HepG2 (cell line): ENCODE measurements around the gene SLC2A6. TPM values are rescaled to one million over a fixed set of nuclear protein-coding genes. Genes with fewer than 3 reads are reported as not detected.

Source experiments
- ATAC-seq: fragments of 200-7000 bp; cut with Tn5 transposase; 3 replicates; pipeline ENCODE4 v1.9.1; 2020; ENCODE audit warnings: mild to moderate bottlenecking, moderate library complexity
- BruUV-seq: library from RNA; stranded (reverse); fragments of 400-500 nt; replicated peaks from 2 replicates; lab custom pipeline; 2021; lab: Mats Ljungman, UMichigan
- CTCF ChIA-PET: fragments of 300-600 bp; formaldehyde crosslinking; extraction: SDS; loops from one replicate; lab custom pipeline; 2021; ENCODE audit warnings: low total read pairs, inconsistent platforms, low intra/inter-chr PET ratio; lab: Yijun Ruan, JAX
- POLR2A ChIA-PET: fragments of 350-600 bp; sonication (Branson Sonifier 250); formaldehyde crosslinking; loops from one replicate; lab custom pipeline; 2020; ENCODE audit warnings: antibody characterized with exemption, inconsistent platforms; lab: Yijun Ruan, JAX
- DNase-seq: peaks from one replicate; pipeline ENCODE4 v3.0.0-alpha.2; 2015; ENCODE audit warnings: low spot score
- FAIRE-seq: peaks from 3 replicates; lab custom pipeline; 2011; peaks lifted over from hg19 to GRCh38; lab: Jason Lieb, UNC
- H2AFZ ChIP-seq: one replicate; pipeline ENCODE4 v1.6.1; 2011; ENCODE audit warnings: low read length, inconsistent platforms
- H3K27ac ChIP-seq: fragments of 300-600 bp; 3 replicates; pipeline ENCODE4 v1.8.0; 2011; ENCODE audit warnings: mixed run types, mild to moderate bottlenecking, mixed read lengths, low read length, inconsistent platforms; ENCODE audit not compliant: insufficient read depth; ENCODE audit errors: extremely low read length
- H3K27me3 ChIP-seq, 2 experiments: fragments of 200-600 bp in 1 of 2; 2 replicates in 1 of 2; 3 replicates in 1 of 2; pipeline versions ENCODE4 v1.6.0 to v1.8.0; 2011; ENCODE audit warnings: low read length in 2 of 2, mild to moderate bottlenecking in 2 of 2, moderate library complexity in 2 of 2, inconsistent platforms in 1 of 2; ENCODE audit not compliant: insufficient read depth in 2 of 2, control insufficient read depth in 1 of 2
- H3K36me3 ChIP-seq, 2 experiments: fragments of 200-600 bp in 1 of 2; replicated peaks in 1 of 2; 2 replicates in 1 of 2; 3 replicates in 1 of 2; pipeline versions ENCODE4 v1.5.1 to v1.8.0; 2011; ENCODE audit warnings: low read length in 2 of 2, inconsistent platforms in 1 of 2; ENCODE audit not compliant: insufficient read depth in 2 of 2, control insufficient read depth in 1 of 2
- H3K4me1 ChIP-seq: 2 replicates; pipeline ENCODE4 v1.5.1; 2012; ENCODE audit warnings: low read length, inconsistent platforms; ENCODE audit not compliant: insufficient read depth
- H3K4me2 ChIP-seq: 2 replicates; pipeline ENCODE4 v1.6.0; 2011; ENCODE audit warnings: low read depth, low read length, inconsistent platforms
- H3K4me3 ChIP-seq, 3 experiments: fragments of 200-600 bp in 1 of 3; sonication (generic), shearing (Covaris generic) in 1 of 3; replicated peaks in 1 of 3; 2 replicates each; pipeline ENCODE4 v1.5.1; 2011 to 2016; ENCODE audit warnings: low read length in 3 of 3, inconsistent platforms in 2 of 3, low read depth in 2 of 3, mild to moderate bottlenecking in 2 of 3, control low read depth in 1 of 3, mixed read lengths in 1 of 3; ENCODE audit not compliant: insufficient read depth in 1 of 3
- H3K79me2 ChIP-seq: one replicate; pipeline ENCODE4 v1.6.1; 2011; ENCODE audit warnings: low read length, inconsistent platforms; ENCODE audit not compliant: insufficient read depth
- H3K9ac ChIP-seq: 2 replicates; pipeline ENCODE4 v1.6.0; 2011; ENCODE audit warnings: mild to moderate bottlenecking, low read depth, low read length, inconsistent platforms; ENCODE audit not compliant: insufficient read depth
- H3K9me3 ChIP-seq: 2 replicates; pipeline ENCODE4 v1.5.1; 2012; ENCODE audit warnings: mild to moderate bottlenecking, low read length
- H4K20me1 ChIP-seq: 2 replicates; pipeline ENCODE4 v1.6.0; 2011; ENCODE audit warnings: inconsistent platforms, mild to moderate bottlenecking, low read length, moderate library complexity; ENCODE audit not compliant: insufficient read depth
- FOXP4 ChIP-seq: sonication (generic); formaldehyde crosslinking; IDR thresholded peaks from 2 replicates; pipeline ENCODE4 v1.4.0; 2020; ENCODE audit warnings: missing genetic modification reagents
- HNRNPL ChIP-seq: fragments of 200-400 bp; formaldehyde crosslinking; IDR thresholded peaks from 2 replicates; pipeline ENCODE4 v1.6.1; 2017; ENCODE audit warnings: mild to moderate bottlenecking, low read depth, low read length
- KLF12 ChIP-seq: sonication (generic); formaldehyde crosslinking; IDR thresholded peaks from 2 replicates; pipeline ENCODE4 v1.4.0; 2020; ENCODE audit warnings: missing genetic modification reagents, borderline replicate concordance
- TP53 ChIP-seq: sonication (generic); formaldehyde crosslinking; conservative IDR thresholded peaks from 2 replicates; pipeline ENCODE4 v1.4.0; 2020; ENCODE audit warnings: missing genetic modification reagents
- ZBTB7B ChIP-seq: sonication (generic); formaldehyde crosslinking; IDR thresholded peaks from 2 replicates; pipeline ENCODE4 v1.4.0; 2020; ENCODE audit warnings: missing genetic modification reagents
- ZSCAN22 ChIP-seq: sonication (generic); formaldehyde crosslinking; IDR thresholded peaks from 2 replicates; pipeline ENCODE4 v1.4.0; 2020; ENCODE audit warnings: mild to moderate bottlenecking, missing genetic modification reagents
- WGBS: methylation state at CpG from one replicate; pipeline ENCODE4 v1.1.6; 2017; ENCODE audit warnings: low lambda C conversion rate; 5-methylcytosine and 5-hydroxymethylcytosine counted together
- in situ Hi-C: cut with HindIII; loops from 2 replicates; pipeline ENCODE4 v1.10.0; 2017; ENCODE audit warnings: low pct_unique_long_range_greater_than_20kb; ENCODE audit not compliant: extremely low pct_ligation_motif_present
- intact Hi-C: fragments of 100-400 bp; cut with micrococcal nuclease; formaldehyde crosslinking; loops from one replicate; pipeline ENCODE4 v1.10.0; 2022; ENCODE audit not compliant: unreplicated experiment
- polyA plus RNA-seq, 8 experiments: library from polyadenylated mRNA; depleted of rRNA in 3 of 8; stranded (reverse) in 7 of 8; unstranded in 1 of 8; fragments of >200 nt; fragmentation: Illumina TruSeq in 4 of 8; extraction: Trizol in 4 of 8; gene quantifications; 2 replicates each; pipeline versions ENCODE4 v1.2.1 to v1.2.3, GENCODE V29; 2011 to 2016; ENCODE audit warnings: low read depth in 4 of 8, missing spikeins in 1 of 8, mixed read lengths in 1 of 8; ENCODE audit not compliant: insufficient read depth in 1 of 8
- total RNA-seq, 5 experiments: library from RNA; depleted of rRNA; stranded (reverse); fragments of >200 nt; fragmentation: Illumina TruSeq; extraction: Trizol; gene quantifications; 2 replicates each; pipeline ENCODE4 v1.2.3, GENCODE V29; 2016; ENCODE audit warnings: low read depth in 1 of 5

The SLC2A6 gene
- total and polyA plus RNA-seq, 2 of the 13 experiments (the other 11 are each of a cell fraction or from before 2014, with no cell fraction given), result 4.1 to 15.0 TPM

GRCh38 chr9:133508046-133508445, 29.1 kb upstream of the SLC2A6 start:
- no TSS peak for BruUV-seq
- CTCF ChIA-PET, result no interaction called here
- no peaks in the 10 kb centered on the region for H4K20me1 ChIP-seq
- DNase-seq (no peak), FAIRE-seq (no peak), ATAC-seq (no peak)
- TF ChIP-seq KLF12 (CRISPR knock-in tag) (no peak), ZBTB7B (CRISPR knock-in tag) (no peak)
- H3K4me1 ChIP-seq, result peaks cover 56% of the 10 kb centered on the region
- H2AFZ ChIP-seq, result no peak overlapping the region
- intact Hi-C loops, result no loop called here
- peaks cover 2 to 31% of the 10 kb centered on the region in 2 experiments; a peak in 3 of 5 replicates for H3K27me3 ChIP-seq
- H3K4me3 ChIP-seq, result no peak overlapping the region
- no peak overlapping the region for H3K4me2 ChIP-seq
- no peaks in the 10 kb centered on the region for H3K36me3 ChIP-seq
- no peaks in the 10 kb centered on the region for H3K79me2 ChIP-seq
- in situ Hi-C loops, result no loop called here
- 47% methylated on average over 5 of the region's 8 CpGs for WGBS
- H3K9me3 ChIP-seq, result no peaks in the 10 kb centered on the region
- H3K9ac ChIP-seq, result no peak overlapping the region
- POLR2A ChIA-PET, result no interaction called here
- no peak overlapping the region for H3K27ac ChIP-seq

- DNase-seq (no peak), FAIRE-seq (no peak), ATAC-seq (no peak)
- WGBS, result 64% methylated on average over 18 of the region's 24 CpGs
- in situ Hi-C loops, result no loop called here
- TF ChIP-seq ZSCAN22 (CRISPR knock-in tag), result peak; percentile 92
- no peak for TF ChIP-seq TP53
- TF ChIP-seq HNRNPL, result 0 out of 2 replicates have a peak, but pooled peaks have one; percentile 9
- no peak for TF ChIP-seq FOXP4 (CRISPR knock-in tag)
- Histone ChIP-seq H3K36me3 (no peaks in the 10 kb centered on the region), H3K27me3 (peaks cover 0 to 27% of the 10 kb centered on the region in 2 experiments; a peak in 3 of 5 replicates), H4K20me1 (no peaks in the 10 kb centered on the region), H3K4me3 (peak overlapping the region in 1 of 3 experiments; percentile 30; a peak in 1 of 6 replicates), H3K27ac (no peak overlapping the region), H3K4me1 (peaks cover 49% of the 10 kb centered on the region), H3K9ac (no peak overlapping the region), H3K4me2 (peak overlapping the region; percentile 60), H3K79me2 (no peaks in the 10 kb centered on the region), H2AFZ (no peak overlapping the region), H3K9me3 (peaks cover 2% of the 10 kb centered on the region)
- intact Hi-C loops, result no loop called here
- no TSS peak for BruUV-seq
- CTCF ChIA-PET, result no interaction called here
- POLR2A ChIA-PET, result interaction anchor here (0.7 to 1.6 kb wide), 5 partner anchors 14 to 230 kb away, joined by 3 to 5 read pairs (median 4); partner anchors contain the start of genes CACFD1, MED22, RPL7A and SARDH
Observed at GRCh38 chr9:133507246-133507965, 28.5 kb upstream of the SLC2A6 start.
